H9 (cell line): ENCODE measurements around the gene MYO7A. TPM values are rescaled to one million over a fixed set of nuclear protein-coding genes. Genes with fewer than 3 reads are reported as not detected.

ENCODE experiments used
- DNase-seq: peaks from one replicate; pipeline ENCODE4 v3.0.0-alpha.2; 2017
- H2AFZ ChIP-seq: one replicate; pipeline ENCODE4 v1.6.1; 2013; ENCODE audit warnings: mild to moderate bottlenecking, low read length, control low read depth, moderate library complexity
- H2AK5ac ChIP-seq: 2 replicates; pipeline ENCODE4 v1.6.1; 2013; ENCODE audit warnings: low read length, control low read depth, mixed read lengths; ENCODE audit not compliant: insufficient read length
- H2BK120ac ChIP-seq: one replicate; pipeline ENCODE4 v1.6.1; 2013; ENCODE audit warnings: low read depth, mild to moderate bottlenecking, low read length, control low read depth, inconsistent platforms; ENCODE audit not compliant: poor library complexity, severe bottlenecking
- H2BK12ac ChIP-seq: 2 replicates; pipeline ENCODE4 v1.6.1; 2013; ENCODE audit warnings: low read length, control low read depth, mixed read lengths, low read depth; ENCODE audit not compliant: insufficient read length
- H2BK15ac ChIP-seq: 2 replicates; pipeline ENCODE4 v1.6.1; 2013; ENCODE audit warnings: low read depth, low read length, control low read depth
- H2BK20ac ChIP-seq: one replicate; pipeline ENCODE4 v1.6.1; 2013; ENCODE audit warnings: low read depth, mild to moderate bottlenecking, low read length, control low read depth, inconsistent platforms; ENCODE audit not compliant: poor library complexity, severe bottlenecking
- H2BK5ac ChIP-seq: 2 replicates; pipeline ENCODE4 v1.6.1; 2013; ENCODE audit warnings: low read length, control low read depth, mixed read lengths; ENCODE audit not compliant: insufficient read length
- H3K14ac ChIP-seq: 2 replicates; pipeline ENCODE4 v1.6.1; 2013; ENCODE audit warnings: low read length, control low read depth; ENCODE audit not compliant: insufficient read depth
- H3K18ac ChIP-seq: 2 replicates; pipeline ENCODE4 v1.6.1; 2013; ENCODE audit warnings: low read depth, mild to moderate bottlenecking, mixed read lengths, low read length, control low read depth; ENCODE audit not compliant: insufficient read length
- H3K23ac ChIP-seq: 2 replicates; pipeline ENCODE4 v1.6.1; 2013; ENCODE audit warnings: low read length, control low read depth, mixed read lengths, low read depth; ENCODE audit not compliant: insufficient read length
- H3K23me2 ChIP-seq: 2 replicates; pipeline ENCODE4 v1.6.1; 2013; ENCODE audit warnings: low read depth, mild to moderate bottlenecking, mixed read lengths, low read length, control low read depth; ENCODE audit not compliant: insufficient read length, poor library complexity, severe bottlenecking
- H3K27ac ChIP-seq: 2 replicates; pipeline ENCODE4 v1.5.1; 2013; ENCODE audit warnings: low read length, control low read depth, mixed read lengths, low read depth; ENCODE audit not compliant: insufficient read length
- H3K27me3 ChIP-seq: 2 replicates; pipeline ENCODE4 v1.6.1; 2013; ENCODE audit warnings: low read length, control low read depth, inconsistent platforms; ENCODE audit not compliant: insufficient read depth
- H3K4ac ChIP-seq: 2 replicates; pipeline ENCODE4 v1.6.1; 2013; ENCODE audit warnings: low read depth, mild to moderate bottlenecking, control low read depth, inconsistent platforms, low read length, moderate library complexity
- H3K4me1 ChIP-seq: 2 replicates; pipeline ENCODE4 v1.6.1; 2013; ENCODE audit warnings: low read length, control low read depth, inconsistent platforms; ENCODE audit not compliant: insufficient read depth
- H3K4me2 ChIP-seq: 2 replicates; pipeline ENCODE4 v1.6.1; 2013; ENCODE audit warnings: low read length, control low read depth, mixed read lengths; ENCODE audit not compliant: insufficient read length, insufficient read depth
- H3K56ac ChIP-seq: 2 replicates; pipeline ENCODE4 v1.6.1; 2013; ENCODE audit warnings: low read depth, mild to moderate bottlenecking, mixed read lengths, low read length, control low read depth; ENCODE audit not compliant: insufficient read length
- H3K79me1 ChIP-seq: 2 replicates; pipeline ENCODE4 v1.6.1; 2013; ENCODE audit warnings: low read depth, mild to moderate bottlenecking, moderate library complexity, low read length, control low read depth, inconsistent platforms; ENCODE audit not compliant: insufficient read depth, poor library complexity, severe bottlenecking
- H3K79me2 ChIP-seq: 2 replicates; pipeline ENCODE4 v1.6.1; 2013; ENCODE audit warnings: low read length, control low read depth, inconsistent platforms; ENCODE audit not compliant: insufficient read depth
- H3K9ac ChIP-seq: 2 replicates; pipeline ENCODE4 v1.6.1; 2013; ENCODE audit warnings: low read length, control low read depth, mixed read lengths; ENCODE audit not compliant: insufficient read length; ENCODE audit errors: extremely low read depth
- H3K9me3 ChIP-seq: one replicate; pipeline ENCODE4 v1.6.1; 2013; ENCODE audit warnings: low read depth, low read length, inconsistent platforms; ENCODE audit not compliant: control insufficient read depth
- H3T11ph ChIP-seq: one replicate; pipeline ENCODE4 v1.6.1; 2013; ENCODE audit warnings: mild to moderate bottlenecking, low read length, control low read depth, inconsistent platforms
- H4K20me1 ChIP-seq: one replicate; pipeline ENCODE4 v1.6.1; 2013; ENCODE audit not compliant: control insufficient read depth, insufficient read length, insufficient read depth
- H4K5ac ChIP-seq: 2 replicates; pipeline ENCODE4 v1.6.1; 2013; ENCODE audit warnings: low read depth, mild to moderate bottlenecking, mixed read lengths, low read length, control low read depth; ENCODE audit not compliant: insufficient read length
- H4K8ac ChIP-seq: replicated peaks from 2 replicates; pipeline ENCODE4 v1.6.1; 2013; ENCODE audit warnings: low read length, control low read depth, mixed read lengths, low read depth; ENCODE audit not compliant: insufficient read length
- H4K91ac ChIP-seq: 2 replicates; pipeline ENCODE4 v1.6.1; 2013; ENCODE audit warnings: low read depth, mild to moderate bottlenecking, moderate library complexity, mixed read lengths, low read length, control low read depth; ENCODE audit not compliant: insufficient read length
- H3K27ac Mint-ChIP-seq, 3 experiments: 2 replicates in 2 of 3; 3 replicates in 1 of 3; pipeline ENCODE4 v1.8.0; 2020 to 2021; ENCODE audit warnings: mixed read lengths in 3 of 3, mild to moderate bottlenecking in 1 of 3, moderate library complexity in 1 of 3
- H3K27me3 Mint-ChIP-seq: 2 replicates; pipeline ENCODE4 v1.8.0; 2021; ENCODE audit warnings: low read depth, mild to moderate bottlenecking, moderate library complexity, mixed read lengths
- H3K36me3 Mint-ChIP-seq, 3 experiments: 2 replicates in 2 of 3; 3 replicates in 1 of 3; pipeline ENCODE4 v1.8.0; 2020 to 2021; ENCODE audit warnings: low read depth in 3 of 3, mixed read lengths in 3 of 3; ENCODE audit not compliant: insufficient read depth in 1 of 3
- H3K4me1 Mint-ChIP-seq, 2 experiments: 2 replicates each; pipeline ENCODE4 v1.8.0; 2020; ENCODE audit warnings: mixed read lengths in 2 of 2
- H3K4me3 Mint-ChIP-seq, 2 experiments: 2 replicates in 1 of 2; 3 replicates in 1 of 2; pipeline ENCODE4 v1.8.0; 2020 to 2021; ENCODE audit warnings: mild to moderate bottlenecking in 2 of 2, mixed read lengths in 2 of 2, moderate library complexity in 1 of 2
- H3K9me3 Mint-ChIP-seq, 2 experiments: 2 replicates in 1 of 2; 3 replicates in 1 of 2; pipeline ENCODE4 v1.8.0; 2020; ENCODE audit warnings: mild to moderate bottlenecking in 2 of 2, mixed read lengths in 2 of 2, moderate library complexity in 1 of 2
- WGBS: extraction: QIAGEN DNeasy Blood & Tissue Kit; methylation state at CpG from one replicate; pipeline ENCODE4 v1.1.7; 2013; ENCODE audit warnings: missing lambda C conversion rate, low lambda C conversion rate, mixed read lengths; ENCODE audit not compliant: insufficient read length; ENCODE audit errors: extremely low coverage; 5-methylcytosine and 5-hydroxymethylcytosine counted together
- total RNA-seq: library from RNA; stranded (reverse); gene quantifications from 2 replicates; pipeline ENCODE4 v1.2.1, GENCODE V29; 2021
- TF ChIP-seq, protein P1 (sequence below): fragments of 200-600 bp; sonication (generic); conservative IDR thresholded peaks from 3 replicates; pipeline ENCODE4 v1.8.0; 2021; ENCODE audit warnings: antibody characterized with exemption, mild to moderate bottlenecking

MYO7A gene
- total RNA-seq, 1 experiment from 2014 or later, result 1.6 TPM

DNA sequence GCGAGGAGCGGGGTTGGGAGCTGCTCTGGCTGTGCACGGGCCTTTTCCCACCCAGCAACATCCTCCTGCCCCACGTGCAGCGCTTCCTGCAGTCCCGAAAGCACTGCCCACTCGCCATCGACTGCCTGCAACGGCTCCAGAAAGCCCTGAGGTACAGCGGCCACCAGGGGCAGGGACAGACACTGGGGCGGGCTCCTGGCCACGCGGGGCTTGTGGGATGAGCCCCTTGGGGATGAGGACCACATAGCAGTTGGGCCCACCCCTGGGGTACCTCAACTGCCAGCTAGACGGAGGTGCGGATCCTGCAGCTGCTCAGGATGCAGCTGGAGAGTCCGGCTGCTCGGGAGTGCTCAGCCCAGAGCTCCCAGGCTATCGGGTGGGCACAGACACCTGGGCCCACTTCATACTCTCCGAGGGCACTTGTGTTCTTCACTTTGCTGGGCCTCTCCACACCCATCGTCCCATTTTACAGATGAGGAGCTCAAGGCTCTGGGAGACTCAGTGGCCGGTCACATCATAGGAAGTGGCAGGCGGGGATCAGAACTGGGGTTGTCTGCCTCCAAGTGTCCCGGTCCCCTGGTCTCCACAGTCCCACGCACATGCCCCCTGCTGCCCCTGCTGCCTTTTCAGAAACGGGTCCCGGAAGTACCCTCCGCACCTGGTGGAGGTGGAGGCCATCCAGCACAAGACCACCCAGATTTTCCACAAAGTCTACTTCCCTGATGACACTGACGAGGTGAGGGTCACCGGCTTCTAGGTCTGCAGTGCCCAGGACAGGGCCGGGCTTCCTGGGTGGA lies 77.6 kb downstream of the MYO7A start:
- H3K9ac ChIP-seq, result no peak overlapping the region
- H3K56ac ChIP-seq, result no peak overlapping the region
- no peak overlapping the region for H3T11ph ChIP-seq
- Mint-ChIP-seq H3K36me3 (no peaks in the 10 kb centered on the region), H3K9me3 (no peaks in the 10 kb centered on the region), H3K4me1 (no peaks in the 10 kb centered on the region), H3K27me3 (peaks cover 1% of the 10 kb centered on the region; the same call in 1 of the 2 replicates), H3K4me3 (no peak overlapping the region), H3K27ac (no peak overlapping the region)
- no peak overlapping the region for H2AK5ac ChIP-seq
- no peaks in the 10 kb centered on the region for H3K79me1 ChIP-seq
- TF ChIP-seq, protein P1, sequence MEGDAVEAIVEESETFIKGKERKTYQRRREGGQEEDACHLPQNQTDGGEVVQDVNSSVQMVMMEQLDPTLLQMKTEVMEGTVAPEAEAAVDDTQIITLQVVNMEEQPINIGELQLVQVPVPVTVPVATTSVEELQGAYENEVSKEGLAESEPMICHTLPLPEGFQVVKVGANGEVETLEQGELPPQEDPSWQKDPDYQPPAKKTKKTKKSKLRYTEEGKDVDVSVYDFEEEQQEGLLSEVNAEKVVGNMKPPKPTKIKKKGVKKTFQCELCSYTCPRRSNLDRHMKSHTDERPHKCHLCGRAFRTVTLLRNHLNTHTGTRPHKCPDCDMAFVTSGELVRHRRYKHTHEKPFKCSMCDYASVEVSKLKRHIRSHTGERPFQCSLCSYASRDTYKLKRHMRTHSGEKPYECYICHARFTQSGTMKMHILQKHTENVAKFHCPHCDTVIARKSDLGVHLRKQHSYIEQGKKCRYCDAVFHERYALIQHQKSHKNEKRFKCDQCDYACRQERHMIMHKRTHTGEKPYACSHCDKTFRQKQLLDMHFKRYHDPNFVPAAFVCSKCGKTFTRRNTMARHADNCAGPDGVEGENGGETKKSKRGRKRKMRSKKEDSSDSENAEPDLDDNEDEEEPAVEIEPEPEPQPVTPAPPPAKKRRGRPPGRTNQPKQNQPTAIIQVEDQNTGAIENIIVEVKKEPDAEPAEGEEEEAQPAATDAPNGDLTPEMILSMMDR, result no peak; the same call in 2 of the 3 replicates
- no peak overlapping the region for H2BK12ac ChIP-seq
- DNase-seq, result no peak
- H3K4me1 ChIP-seq, result no peaks in the 10 kb centered on the region
- H3K4me2 ChIP-seq, result no peak overlapping the region
- WGBS, result no CpG with 5 or more reads among the region's 30 CpGs
- no peak overlapping the region for H2AFZ ChIP-seq
- no peaks in the 10 kb centered on the region for H3K9me3 ChIP-seq
- no peaks in the 10 kb centered on the region for H3K27me3 ChIP-seq
- H4K5ac ChIP-seq, result no peak overlapping the region
- H3K4ac ChIP-seq, result no peak overlapping the region
- H4K91ac ChIP-seq, result no peak overlapping the region
- H3K14ac ChIP-seq, result no peak overlapping the region; the same call in 1 of the 2 replicates
- no peaks in the 10 kb centered on the region for H3K79me2 ChIP-seq
- H3K23me2 ChIP-seq, result no peaks in the 10 kb centered on the region
- H2BK5ac ChIP-seq, result no peak overlapping the region
- H3K23ac ChIP-seq, result no peak overlapping the region
- no peaks in the 10 kb centered on the region for H4K20me1 ChIP-seq
- H2BK15ac ChIP-seq, result no peak overlapping the region
- no peak overlapping the region for H4K8ac ChIP-seq
- no peak overlapping the region for H3K18ac ChIP-seq
- H2BK20ac ChIP-seq, result no peak overlapping the region
- no peak overlapping the region for H2BK120ac ChIP-seq
- H3K27ac ChIP-seq, result no peak overlapping the region
